ENCODE data around the gene ITGAL. TPM values are rescaled to one million over a fixed set of nuclear protein-coding genes. Genes with fewer than 3 reads are reported as not detected.
A peak's percentile ranks its signal among the peaks of the same experiment; 100 is the strongest.

The ITGAL gene
- total and polyA plus RNA-seq, 11 donors = 0.25 to 29.5 (median 1.6) TPM

DNA sequence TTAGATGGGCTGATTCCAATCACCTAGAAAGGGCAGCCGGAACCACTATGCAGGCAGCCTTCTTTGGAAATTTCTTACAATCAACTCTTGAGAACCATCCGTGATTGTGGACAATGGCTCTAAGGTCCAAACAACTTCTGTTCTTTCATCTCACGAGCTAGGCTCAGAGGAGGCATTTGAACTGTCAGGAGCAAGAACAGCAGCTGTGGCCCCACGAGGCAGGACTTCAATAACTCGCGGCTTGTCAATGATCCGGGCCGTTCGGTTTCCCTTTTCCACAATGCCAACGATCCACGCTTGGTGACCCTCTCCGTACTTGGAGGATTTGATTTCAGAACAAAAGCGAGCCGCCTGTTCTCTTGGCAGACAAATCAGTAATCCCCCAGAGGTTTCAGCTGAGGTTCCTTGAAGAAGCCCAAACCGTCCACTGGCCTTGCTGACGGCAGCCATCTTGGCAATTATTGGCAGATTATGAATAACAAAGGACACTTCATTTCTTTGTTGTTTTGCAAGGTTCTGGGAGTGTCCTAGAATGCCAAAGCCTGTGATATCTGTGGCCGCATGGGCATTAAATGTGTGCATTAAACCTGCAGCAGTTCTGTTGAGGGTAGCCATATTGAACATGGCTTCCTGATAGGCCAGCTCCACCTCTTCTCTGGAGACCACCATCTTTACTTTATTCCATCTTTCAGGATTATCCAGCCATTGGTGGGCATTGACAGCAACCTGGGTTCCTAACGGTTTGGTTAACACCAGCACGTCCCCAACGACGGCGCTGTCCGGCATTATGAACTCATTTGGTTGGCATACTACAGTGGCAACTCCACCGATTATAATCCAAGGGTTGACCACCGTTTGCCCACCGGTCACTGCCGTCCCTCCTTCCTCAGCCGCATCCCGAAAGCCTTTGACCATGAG lies 28.1 kb upstream of the ITGAL start:
- no peak for TF ChIP-seq POLR2A (IDR thresholded peaks at IDR 0.05)
- TF ChIP-seq, protein P1, sequence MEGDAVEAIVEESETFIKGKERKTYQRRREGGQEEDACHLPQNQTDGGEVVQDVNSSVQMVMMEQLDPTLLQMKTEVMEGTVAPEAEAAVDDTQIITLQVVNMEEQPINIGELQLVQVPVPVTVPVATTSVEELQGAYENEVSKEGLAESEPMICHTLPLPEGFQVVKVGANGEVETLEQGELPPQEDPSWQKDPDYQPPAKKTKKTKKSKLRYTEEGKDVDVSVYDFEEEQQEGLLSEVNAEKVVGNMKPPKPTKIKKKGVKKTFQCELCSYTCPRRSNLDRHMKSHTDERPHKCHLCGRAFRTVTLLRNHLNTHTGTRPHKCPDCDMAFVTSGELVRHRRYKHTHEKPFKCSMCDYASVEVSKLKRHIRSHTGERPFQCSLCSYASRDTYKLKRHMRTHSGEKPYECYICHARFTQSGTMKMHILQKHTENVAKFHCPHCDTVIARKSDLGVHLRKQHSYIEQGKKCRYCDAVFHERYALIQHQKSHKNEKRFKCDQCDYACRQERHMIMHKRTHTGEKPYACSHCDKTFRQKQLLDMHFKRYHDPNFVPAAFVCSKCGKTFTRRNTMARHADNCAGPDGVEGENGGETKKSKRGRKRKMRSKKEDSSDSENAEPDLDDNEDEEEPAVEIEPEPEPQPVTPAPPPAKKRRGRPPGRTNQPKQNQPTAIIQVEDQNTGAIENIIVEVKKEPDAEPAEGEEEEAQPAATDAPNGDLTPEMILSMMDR (IDR thresholded peaks at IDR 0.05) = no peak
- Histone ChIP-seq H3K4me1 (peaks cover 0 to 34% (median 17%) of the 10 kb centered on the region in 12 donors), H3K36me3 (peaks cover 0 to 23% (median 6%) of the 10 kb centered on the region in 9 donors), H3K9me3 (no peaks in the 10 kb centered on the region), H3K27ac (peak overlapping the region in 10 of 12 donors; percentile 91 to 100 (median 96)), H3K4me3 (peak overlapping the region; percentile 72 to 97 (median 86)), H3K27me3 (no peaks in the 10 kb centered on the region)
- WGBS, 4 donors = 94 to 95% (median 95%) methylated on average over 29 of the region's 29 CpGs
- intact Hi-C loops (cut with DNase I) = loop anchor here (1.0 to 10.0 kb wide), 8 partner anchors 14 to 173 kb away; partner anchors contain the start of genes ZNF768 (in 8 of the 10), ZNF689 (in 3 of the 10) and DCTPP1 (in 2 of the 10)
- no peak for ATAC-seq
- no peak for DNase-seq

DNA sequence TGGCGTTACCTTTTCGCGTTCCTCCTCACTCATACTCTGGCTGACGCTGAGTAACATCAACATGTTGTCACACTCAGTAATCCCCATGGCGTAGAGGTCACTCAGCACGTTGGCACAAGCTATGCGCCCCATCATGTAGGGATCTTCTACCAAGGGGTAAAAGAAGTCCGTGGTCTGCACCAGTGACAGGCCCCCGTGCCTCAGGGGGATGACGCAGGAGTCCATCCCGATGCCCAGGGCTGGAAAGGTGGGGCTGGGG lies 27.5 kb upstream of the ITGAL start:
- intact Hi-C loops (cut with DNase I) = loop anchor here (1.0 to 10.0 kb wide), 7 partner anchors 15 to 172 kb away; partner anchors contain the start of genes ZNF768 (in 8 of the 10), ZNF689 (in 3 of the 10) and DCTPP1 (in 2 of the 10)
- Histone ChIP-seq H3K9me3 (no peaks in the 10 kb centered on the region), H3K4me1 (peaks cover 0 to 34% (median 17%) of the 10 kb centered on the region in 12 donors), H3K27ac (peak overlapping the region; percentile 91 to 100 (median 97)), H3K27me3 (no peaks in the 10 kb centered on the region), H3K4me3 (peak overlapping the region; percentile 72 to 97 (median 86)), H3K36me3 (peaks cover 0 to 23% (median 6%) of the 10 kb centered on the region in 9 donors)
- TF ChIP-seq, protein P1 (IDR thresholded peaks at IDR 0.05) = no peak
- no peak for TF ChIP-seq POLR2A (IDR thresholded peaks at IDR 0.05)
- ATAC-seq (no peak), DNase-seq (peak in 1 of 5 donors; percentile 33)
- WGBS, 4 donors = 31 to 36% (median 32%) methylated on average over 11 of the region's 11 CpGs

DNA sequence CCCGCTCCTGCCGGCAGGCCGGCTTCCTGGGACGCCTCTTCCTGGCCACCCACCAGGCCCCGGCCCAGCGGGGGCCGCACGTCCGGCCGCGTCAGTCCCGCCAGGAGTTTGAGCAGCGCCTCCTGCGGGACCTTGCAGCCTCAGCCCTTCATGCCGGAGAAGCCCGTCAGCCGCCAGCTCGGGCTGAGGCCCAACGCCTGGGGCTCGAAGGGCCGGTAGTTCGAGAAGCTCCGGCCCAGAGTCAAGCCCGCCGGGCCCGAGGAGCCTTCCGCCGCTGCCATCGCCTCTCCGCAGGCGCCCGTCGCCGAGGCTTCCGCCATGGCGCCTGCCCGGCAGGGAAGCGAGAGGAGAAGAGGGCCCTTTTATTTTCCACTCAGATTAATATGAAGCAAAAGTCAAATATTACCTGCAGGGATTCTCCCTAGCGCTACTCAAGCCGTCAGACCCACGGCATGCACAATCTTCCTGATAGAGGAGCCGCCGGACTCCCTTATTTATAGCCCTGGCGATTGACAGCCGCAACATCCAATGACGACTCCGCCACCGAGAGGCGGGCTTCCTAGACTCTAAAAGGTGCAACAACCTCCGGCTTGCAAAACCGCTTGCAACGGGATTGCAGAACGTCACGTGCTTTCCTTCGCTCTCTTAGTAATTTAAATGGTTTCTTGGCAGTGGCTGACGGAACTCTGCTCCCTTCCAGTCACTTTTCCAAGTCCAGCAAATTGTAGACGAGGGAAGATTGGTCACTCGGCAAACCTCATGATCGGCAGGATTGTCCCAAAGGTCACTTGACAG lies 26.9 kb upstream of the ITGAL start, which contains the start of gene SEPHS2:
Gene SEPHS2 (minus strand): TSS at position 467 of the 795 bp plus-strand sequence. CDS start 147 bp downstream, at position 320.
- Histone ChIP-seq H3K4me1 (peaks cover 0 to 36% (median 17%) of the 10 kb centered on the region in 12 donors), H3K9me3 (no peaks in the 10 kb centered on the region), H3K27me3 (no peaks in the 10 kb centered on the region), H3K4me3 (peak within 1 kb of the TSS; percentile 72 to 97 (median 86)), H3K27ac (peak within 1 kb of the TSS; percentile 91 to 100 (median 97)), H3K36me3 (peaks cover 0 to 23% (median 6%) of the 10 kb centered on the region in 9 donors)
- 0 to 1% (median 0%) methylated on average over 25 to 59 of the region's 59 CpGs for WGBS, 4 donors
- DNase-seq (peak; percentile 96 to 98 (median 98)), ATAC-seq (peak; percentile 92 to 98 (median 98))
- TF ChIP-seq, protein P1 (IDR thresholded peaks at IDR 0.05) = peak in 11 of 12 donors; percentile 21 to 69 (median 44)
- peak in 1 of 2 donors; percentile 94 for TF ChIP-seq POLR2A (IDR thresholded peaks at IDR 0.05)
- intact Hi-C loops (cut with DNase I) = loop anchor here (1.0 to 10.0 kb wide), 7 partner anchors 15 to 172 kb away; partner anchors contain the start of genes ZNF768 (in 8 of the 10), ZNF689 (in 3 of the 10) and DCTPP1 (in 2 of the 10)

Data from heart left ventricle (tissue), 16 donors.